OCI-LY7 (cell line): ENCODE measurements around the gene URGCP.

ENCODE experiments used
- CTCF ChIP-seq: fragments of 200-600 bp; sonication (generic); conservative IDR thresholded peaks from 2 replicates; pipeline ENCODE4 v1.5.1; 2014; ENCODE audit warnings: mild to moderate bottlenecking, antibody characterized with exemption, low read length, moderate library complexity, mixed read lengths
- EZH2phosphoT487 ChIP-seq: fragments of 200-600 bp; sonication (generic); IDR thresholded peaks from 2 replicates; pipeline ENCODE4 v1.6.1; 2018; ENCODE audit warnings: low read depth, borderline replicate concordance, mild to moderate bottlenecking, mixed run types, antibody characterized with exemption, low read length, moderate library complexity, mixed read lengths

GRCh38 chr7:43929529-43930457 is 23.4 kb upstream of the URGCP start:
- TF ChIP-seq EZH2phosphoT487, result no peak
- no peak for TF ChIP-seq CTCF
